H1 (cell line): ENCODE data around the gene SORBS1. TPM values are rescaled to one million over a fixed set of nuclear protein-coding genes. Genes with fewer than 3 reads are reported as not detected.

Source experiments
- CTCF ChIA-PET: fragments of 300-600 bp; sonication (Branson Sonifier 250); formaldehyde crosslinking; loops from one replicate; lab custom pipeline; 2021; ENCODE audit not compliant: partially characterized antibody; lab: Charles Lee
- POLR2A ChIA-PET: fragments of 300-600 bp; sonication (Branson Sonifier 250); formaldehyde crosslinking; loops from one replicate; lab custom pipeline; 2021; ENCODE audit warnings: inconsistent platforms; ENCODE audit not compliant: partially characterized antibody; lab: Charles Lee
- DNase-seq, 2 experiments: peaks; one replicate each; pipeline versions ENCODE4 v3.0.0 to v3.0.0-alpha.2; 2010 to 2022; ENCODE audit warnings: low spot score in 2 of 2, low read depth in 1 of 2, mixed read lengths in 1 of 2
- FAIRE-seq: peaks from 2 replicates; lab custom pipeline; 2011; peaks lifted over from hg19 to GRCh38; lab: Jason Lieb, UNC
- H2AFZ ChIP-seq: 2 replicates; pipeline ENCODE4 v1.8.1; 2012; ENCODE audit warnings: low read length, inconsistent platforms
- H2AK5ac ChIP-seq: 2 replicates; pipeline ENCODE4 v1.6.1; 2013; ENCODE audit warnings: low read depth, low read length
- H2BK120ac ChIP-seq: replicated peaks from 2 replicates; pipeline ENCODE3; 2013; ENCODE audit warnings: low read depth, low read length, inconsistent platforms
- H2BK12ac ChIP-seq: 2 replicates; pipeline ENCODE4 v1.6.1; 2013; ENCODE audit warnings: low read depth, low read length
- H2BK15ac ChIP-seq: 2 replicates; pipeline ENCODE4 v1.6.1; 2013; ENCODE audit warnings: low read length
- H2BK20ac ChIP-seq: 2 replicates; pipeline ENCODE4 v1.6.1; 2013; ENCODE audit warnings: low read length
- H2BK5ac ChIP-seq: 2 replicates; pipeline ENCODE4 v1.6.1; 2013; ENCODE audit warnings: low read depth, low read length
- H3K14ac ChIP-seq: 2 replicates; pipeline ENCODE4 v1.6.1; 2013; ENCODE audit warnings: inconsistent platforms; ENCODE audit not compliant: insufficient read length
- H3K18ac ChIP-seq: 2 replicates; pipeline ENCODE4 v1.6.1; 2013; ENCODE audit warnings: low read length; ENCODE audit errors: extremely low read depth
- H3K23ac ChIP-seq: 2 replicates; pipeline ENCODE4 v1.6.1; 2013; ENCODE audit warnings: inconsistent platforms; ENCODE audit not compliant: insufficient read length
- H3K23me2 ChIP-seq: 2 replicates; pipeline ENCODE4 v1.6.1; 2013; ENCODE audit warnings: low read depth, low read length
- H3K27ac ChIP-seq: 2 replicates; pipeline ENCODE4 v1.6.1; 2011; ENCODE audit warnings: low read depth, low read length, inconsistent platforms
- H3K27me3 ChIP-seq, 4 experiments: replicated peaks in 1 of 4; 1 replicate in 1 of 4; 2 replicates in 3 of 4; pipeline versions ENCODE4 v1.6.1 to v1.8.1; 2011 to 2013; ENCODE audit warnings: low read length in 3 of 4, mild to moderate bottlenecking in 3 of 4, inconsistent platforms in 2 of 4, mixed read lengths in 2 of 4, moderate library complexity in 1 of 4; ENCODE audit not compliant: control insufficient read depth in 3 of 4, insufficient read depth in 3 of 4; ENCODE audit errors: extremely low read depth in 1 of 4
- H3K36me3 ChIP-seq, 4 experiments: 2 replicates each; pipeline versions ENCODE4 v1.6.1 to v1.8.1; 2011 to 2013; ENCODE audit warnings: mild to moderate bottlenecking in 4 of 4, low read length in 3 of 4, moderate library complexity in 2 of 4, control low read depth in 1 of 4, inconsistent platforms in 1 of 4; ENCODE audit not compliant: insufficient read depth in 4 of 4, control insufficient read depth in 2 of 4
- H3K4ac ChIP-seq: replicated peaks from 2 replicates; pipeline ENCODE3; 2013; ENCODE audit warnings: low read length, low read depth, mixed read lengths, inconsistent platforms; ENCODE audit not compliant: insufficient read length
- H3K4me1 ChIP-seq, 4 experiments: replicated peaks in 1 of 4; 1 replicate in 1 of 4; 2 replicates in 3 of 4; pipeline versions ENCODE4 v1.6.1 to v1.8.1; 2011 to 2013; ENCODE audit warnings: low read length in 3 of 4, inconsistent platforms in 2 of 4, mixed read lengths in 1 of 4; ENCODE audit not compliant: insufficient read depth in 4 of 4, control insufficient read depth in 3 of 4
- H3K4me2 ChIP-seq, 2 experiments: 2 replicates each; pipeline versions ENCODE4 v1.6.1 to v1.8.1; 2011 to 2013; ENCODE audit warnings: low read depth in 2 of 2, low read length in 2 of 2, control low read depth in 1 of 2, inconsistent platforms in 1 of 2, mild to moderate bottlenecking in 1 of 2; ENCODE audit not compliant: insufficient read depth in 1 of 2
- H3K4me3 ChIP-seq, 4 experiments: fragments of 200-600, 300-600 bp in 1 of 4; sonication (generic), shearing (Covaris generic), sonication (Bioruptor Twin) in 1 of 4; 2 replicates each; pipeline versions ENCODE4 v1.5.1 to v1.8.1; 2011 to 2016; ENCODE audit warnings: low read length in 4 of 4, low read depth in 3 of 4, control low read depth in 2 of 4, inconsistent platforms in 2 of 4, mild to moderate bottlenecking in 2 of 4, mixed read lengths in 1 of 4, moderate library complexity in 1 of 4; ENCODE audit not compliant: insufficient read depth in 2 of 4; ENCODE audit errors: extremely low read depth in 1 of 4
- H3K56ac ChIP-seq: replicated peaks from 2 replicates; pipeline ENCODE3; 2013; ENCODE audit warnings: low read depth, mild to moderate bottlenecking, mixed read lengths, low read length, inconsistent platforms; ENCODE audit not compliant: insufficient read length
- H3K79me1 ChIP-seq: 2 replicates; pipeline ENCODE4 v1.6.1; 2013; ENCODE audit warnings: low read depth, low read length, control low read depth
- H3K79me2 ChIP-seq, 2 experiments: 2 replicates each; pipeline versions ENCODE4 v1.6.1 to v1.8.1; 2012 to 2013; ENCODE audit warnings: low read length in 2 of 2, mild to moderate bottlenecking in 2 of 2, inconsistent platforms in 1 of 2; ENCODE audit not compliant: insufficient read depth in 2 of 2, control insufficient read depth in 1 of 2
- H3K9ac ChIP-seq, 4 experiments: replicated peaks in 1 of 4; 1 replicate in 1 of 4; 2 replicates in 3 of 4; pipeline versions ENCODE4 v1.6.1 to v1.8.1; 2011 to 2013; ENCODE audit warnings: low read depth in 3 of 4, low read length in 3 of 4, control low read depth in 2 of 4, mild to moderate bottlenecking in 2 of 4, moderate library complexity in 2 of 4, inconsistent platforms in 1 of 4; ENCODE audit errors: extremely low read depth in 1 of 4
- H3K9me3 ChIP-seq, 2 experiments: 2 replicates each; pipeline versions ENCODE4 v1.6.1 to v1.8.1; 2012 to 2013; ENCODE audit warnings: mild to moderate bottlenecking in 2 of 2, moderate library complexity in 2 of 2, control low read depth in 1 of 2, inconsistent platforms in 1 of 2, low read depth in 1 of 2, low read length in 1 of 2, mixed read lengths in 1 of 2; ENCODE audit not compliant: insufficient read depth in 2 of 2
- H4K20me1 ChIP-seq, 2 experiments: replicated peaks in 1 of 2; 2 replicates each; pipeline versions ENCODE3 to v1.8.1; 2011 to 2013; ENCODE audit warnings: inconsistent platforms in 2 of 2, low read length in 2 of 2, mild to moderate bottlenecking in 1 of 2; ENCODE audit not compliant: insufficient read depth in 2 of 2, control insufficient read depth in 1 of 2
- H4K5ac ChIP-seq: 2 replicates; pipeline ENCODE4 v1.6.1; 2013; ENCODE audit warnings: low read length, low read depth, mixed read lengths, inconsistent platforms; ENCODE audit not compliant: insufficient read length
- H4K8ac ChIP-seq: 2 replicates; pipeline ENCODE4 v1.8.0; 2013; ENCODE audit warnings: mild to moderate bottlenecking, moderate library complexity, low read length, inconsistent platforms; ENCODE audit not compliant: insufficient read depth; ENCODE audit errors: extremely low read depth
- H4K91ac ChIP-seq: replicated peaks from 2 replicates; pipeline ENCODE3; 2013; ENCODE audit warnings: low read length, mixed read lengths, inconsistent platforms; ENCODE audit not compliant: insufficient read length
- ATF2 ChIP-seq: IDR thresholded peaks from 2 replicates; pipeline ENCODE4 v1.6.1; 2012; ENCODE audit warnings: low read length, inconsistent platforms
- CBX5 ChIP-seq: fragments of 300-800, 300-1000 bp; sonication (generic); IDR thresholded peaks from 2 replicates; pipeline ENCODE4 v1.7.1; 2016; ENCODE audit warnings: antibody characterized with exemption, low read length, low read depth
- CEBPB ChIP-seq: IDR thresholded peaks from 2 replicates; pipeline ENCODE4 v1.6.1; 2012; ENCODE audit warnings: low read depth, low read length
- EGR1 ChIP-seq: IDR thresholded peaks from 2 replicates; pipeline ENCODE4 v1.6.1; 2011; ENCODE audit warnings: low read depth, low read length, borderline replicate concordance
- KDM5A ChIP-seq: fragments of 200-600 bp; IDR thresholded peaks from 2 replicates; pipeline ENCODE4 v1.7.1; 2012; ENCODE audit warnings: mild to moderate bottlenecking, low read length, inconsistent platforms, mixed read lengths
- RNF2 ChIP-seq: fragments of 200-900, 300-1000 bp; sonication (generic); IDR thresholded peaks from 2 replicates; pipeline ENCODE4 v1.7.1; 2016; ENCODE audit warnings: borderline replicate concordance, low read depth, mild to moderate bottlenecking, antibody characterized with exemption, low read length; ENCODE audit not compliant: poor library complexity, severe bottlenecking; ENCODE audit errors: missing control alignments
- RXRA ChIP-seq: IDR thresholded peaks from 2 replicates; pipeline ENCODE4 v1.6.1; 2011; ENCODE audit warnings: low read depth, mild to moderate bottlenecking, low read length, moderate library complexity; ENCODE audit not compliant: insufficient read depth
- TAF1 ChIP-seq: IDR thresholded peaks from 2 replicates; pipeline ENCODE4 v1.6.1; 2011; ENCODE audit warnings: mild to moderate bottlenecking, low read depth, low read length
- TAF7 ChIP-seq: optimal IDR thresholded peaks from 2 replicates; pipeline ENCODE3; 2011; ENCODE audit warnings: low read depth, mild to moderate bottlenecking, inconsistent platforms, low read length, moderate library complexity, borderline replicate concordance
- TCF12 ChIP-seq: IDR thresholded peaks from 2 replicates; pipeline ENCODE4 v1.6.1; 2011; ENCODE audit warnings: low read depth, mild to moderate bottlenecking, low read length
- WGBS, 2 experiments: shearing (Covaris generic) in 1 of 2; methylation state at CpG; one replicate each; pipeline versions ENCODE4 v1.1.6 to v1.1.7; 2013 to 2015; ENCODE audit warnings: low lambda C conversion rate in 2 of 2, mixed read lengths in 2 of 2, inconsistent platforms in 1 of 2, low coverage in 1 of 2, missing lambda C conversion rate in 1 of 2; ENCODE audit not compliant: insufficient replicate concordance in 2 of 2, insufficient coverage in 1 of 2, insufficient read length in 1 of 2; ENCODE audit errors: extremely low coverage in 1 of 2, missing lambda C conversion rate in 1 of 2; 5-methylcytosine and 5-hydroxymethylcytosine counted together
- polyA plus RNA-seq, 7 experiments: library from polyadenylated mRNA; depleted of rRNA in 3 of 7; stranded (reverse) in 5 of 7; unstranded in 2 of 7; fragments of >200 nt in 5 of 7; fragments of 200-250 nt in 2 of 7; gene quantifications; 1 replicate in 5 of 7; 2 replicates in 1 of 7; 4 replicates in 1 of 7; pipeline versions ENCODE4 v1.2.1 to v1.2.3, GENCODE V29; 2011 to 2013; ENCODE audit warnings: missing spikeins in 2 of 7, mixed read lengths in 2 of 7
- total RNA-seq: library from RNA; stranded (reverse); fragmentation: NEBNext Ultra II Directional; extraction: Animal tissue kit (Norgen Biotek cat#: 25700); gene quantifications from 2 replicates; pipeline ENCODE4 v1.2.1, GENCODE V29; 2021

SORBS1 gene
- total and polyA plus RNA-seq, 2 of the 8 experiments (the other 6 are each of a cell fraction or from before 2014, with no cell fraction given), result 16.0 to 35.0 TPM

GRCh38 chr10:95339863-95340262 is 221.3 kb downstream of the SORBS1 start:
- Histone ChIP-seq H3K79me1 (no peaks in the 10 kb centered on the region), H3K27me3 (no peaks in the 10 kb centered on the region)
- TF ChIP-seq RXRA, result no peak
- no peak for TF ChIP-seq TAF1
- TF ChIP-seq TAF7, result no peak
- TF ChIP-seq ATF2, result no peak
- TF ChIP-seq EGR1, result no peak
- no peak for TF ChIP-seq RNF2
- TF ChIP-seq CEBPB, result no peak
- no peak for TF ChIP-seq TCF12
- no peak for TF ChIP-seq CBX5
- TF ChIP-seq KDM5A, result no peak
- TF ChIP-seq, all 59 proteins: peak for 0
- no peak overlapping the region for H2BK15ac ChIP-seq
- DNase-seq (no peak), FAIRE-seq (no peak)
- H3K18ac ChIP-seq, result no peak overlapping the region
- no peak overlapping the region for H3K4ac ChIP-seq
- peaks cover 0 to 4% (median 0%) of the 10 kb centered on the region in 4 experiments; a peak in 1 of 7 replicates for H3K4me1 ChIP-seq
- H2AFZ ChIP-seq, result no peak overlapping the region
- ChIA-PET POLR2A (no interaction called here), CTCF (interaction anchor here (0.6 to 3.0 kb wide), 8 partner anchors 9 to 1191 kb away, joined by 3 to 17 read pairs (median 4); no protein-coding TSS in a partner anchor)
- no peak overlapping the region for H3K4me3 ChIP-seq
- H3K56ac ChIP-seq, result no peak overlapping the region
- H2AK5ac ChIP-seq, result no peak overlapping the region
- H3K27ac ChIP-seq, result no peak overlapping the region
- no peak overlapping the region for H4K91ac ChIP-seq
- 96% methylated on average over 1 of the region's 1 CpG; no CpG with 5 or more reads in 1 of the 2 experiments for WGBS, 2 experiments
- peaks cover 0 to 3% (median 0%) of the 10 kb centered on the region in 4 experiments; a peak in 1 of 8 replicates for H3K36me3 ChIP-seq
- no peak overlapping the region for H3K14ac ChIP-seq
- no peak overlapping the region for H3K4me2 ChIP-seq
- H3K79me2 ChIP-seq, result no peaks in the 10 kb centered on the region
- H4K20me1 ChIP-seq, result peaks cover 0 to 2% of the 10 kb centered on the region in 2 experiments
- no peak overlapping the region for H3K9ac ChIP-seq
- H4K5ac ChIP-seq, result no peak overlapping the region
- H2BK5ac ChIP-seq, result no peak overlapping the region
- no peaks in the 10 kb centered on the region; the same call in 1 of the 2 replicates for H3K23me2 ChIP-seq
- H2BK20ac ChIP-seq, result no peak overlapping the region
- no peak overlapping the region for H2BK120ac ChIP-seq
- H3K9me3 ChIP-seq, result no peaks in the 10 kb centered on the region
- H2BK12ac ChIP-seq, result no peak overlapping the region
- H3K23ac ChIP-seq, result no peak overlapping the region
- H4K8ac ChIP-seq, result no peak overlapping the region
